Sigmoid colon (tissue), 4 donors: Measurements from ENCODE around the gene CDH23.

Experiments
- EP300 ChIP-seq, 4 donors: sonication (generic); formaldehyde crosslinking; IDR thresholded peaks; one replicate each; pipeline ENCODE4 v1.6.1; 2017; ENCODE audit warnings: antibody characterized with exemption in 4 of 4
- POLR2A ChIP-seq, 2 donors: fragments of 450-650 bp; IDR thresholded peaks; one replicate each; pipeline ENCODE4 v1.6.1; 2016; ENCODE audit warnings: antibody characterized with exemption in 2 of 2, mild to moderate bottlenecking in 2 of 2, moderate library complexity in 2 of 2
- POLR2AphosphoS5 ChIP-seq, 4 donors: sonication (generic); formaldehyde crosslinking; IDR thresholded peaks; one replicate each; pipeline ENCODE4 v1.6.1; 2017; ENCODE audit warnings: antibody characterized with exemption in 4 of 4
- TF ChIP-seq, protein P1 (sequence below), 4 experiments: fragments of 450-650 bp in 3 of 4; fragments of 200-600 bp in 1 of 4; IDR thresholded peaks; one replicate each; pipeline ENCODE4 v1.5.1; 2016 to 2019; ENCODE audit warnings: antibody characterized with exemption in 4 of 4, mild to moderate bottlenecking in 3 of 4, moderate library complexity in 2 of 4

DNA sequence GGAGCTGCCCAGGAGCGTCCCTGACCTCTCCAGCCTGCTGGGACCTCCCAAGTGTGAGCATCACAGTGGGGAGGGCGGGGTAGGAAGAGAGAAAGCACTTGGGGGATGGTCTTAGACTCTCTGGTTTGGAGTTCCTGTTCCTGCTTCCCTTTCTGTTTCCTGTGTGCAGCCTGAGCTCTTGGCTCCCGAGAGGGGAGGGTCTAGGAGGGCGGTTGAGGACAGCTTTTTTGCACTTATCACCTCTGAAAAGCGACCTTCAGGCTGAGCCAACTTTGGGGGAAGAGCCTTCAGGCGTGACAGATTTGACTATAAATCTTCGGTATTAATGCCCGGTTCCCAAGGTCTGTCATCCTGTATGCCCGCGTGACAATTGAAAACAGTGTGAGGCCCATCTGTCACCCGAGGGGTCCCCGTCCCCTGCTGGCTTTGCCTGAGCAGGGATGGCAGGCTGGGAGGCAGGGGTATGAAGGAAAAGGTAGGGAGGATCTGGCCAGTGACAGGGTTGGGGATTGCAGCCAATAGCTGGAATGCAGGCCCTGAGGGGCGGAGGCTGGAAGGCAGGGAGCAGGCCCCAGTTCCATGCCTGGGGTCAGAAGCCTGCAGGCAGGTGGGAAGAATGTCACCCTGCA is 78.6 kb downstream of the CDH23 start:
- TF ChIP-seq, protein P1, sequence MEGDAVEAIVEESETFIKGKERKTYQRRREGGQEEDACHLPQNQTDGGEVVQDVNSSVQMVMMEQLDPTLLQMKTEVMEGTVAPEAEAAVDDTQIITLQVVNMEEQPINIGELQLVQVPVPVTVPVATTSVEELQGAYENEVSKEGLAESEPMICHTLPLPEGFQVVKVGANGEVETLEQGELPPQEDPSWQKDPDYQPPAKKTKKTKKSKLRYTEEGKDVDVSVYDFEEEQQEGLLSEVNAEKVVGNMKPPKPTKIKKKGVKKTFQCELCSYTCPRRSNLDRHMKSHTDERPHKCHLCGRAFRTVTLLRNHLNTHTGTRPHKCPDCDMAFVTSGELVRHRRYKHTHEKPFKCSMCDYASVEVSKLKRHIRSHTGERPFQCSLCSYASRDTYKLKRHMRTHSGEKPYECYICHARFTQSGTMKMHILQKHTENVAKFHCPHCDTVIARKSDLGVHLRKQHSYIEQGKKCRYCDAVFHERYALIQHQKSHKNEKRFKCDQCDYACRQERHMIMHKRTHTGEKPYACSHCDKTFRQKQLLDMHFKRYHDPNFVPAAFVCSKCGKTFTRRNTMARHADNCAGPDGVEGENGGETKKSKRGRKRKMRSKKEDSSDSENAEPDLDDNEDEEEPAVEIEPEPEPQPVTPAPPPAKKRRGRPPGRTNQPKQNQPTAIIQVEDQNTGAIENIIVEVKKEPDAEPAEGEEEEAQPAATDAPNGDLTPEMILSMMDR (IDR thresholded peaks at IDR 0.05), result no peak
- TF ChIP-seq POLR2A (IDR thresholded peaks at IDR 0.05) (no peak), POLR2AphosphoS5 (IDR thresholded peaks at IDR 0.05) (no peak), EP300 (IDR thresholded peaks at IDR 0.05) (no peak)
